ENCODE data around the gene TMEM266. TPM values are rescaled to one million over a fixed set of nuclear protein-coding genes. Genes with fewer than 3 reads are reported as not detected.

The TMEM266 gene
- total and polyA plus RNA-seq, 10 donors = 0.61 to 1.8 (median 1.4) TPM

DNA sequence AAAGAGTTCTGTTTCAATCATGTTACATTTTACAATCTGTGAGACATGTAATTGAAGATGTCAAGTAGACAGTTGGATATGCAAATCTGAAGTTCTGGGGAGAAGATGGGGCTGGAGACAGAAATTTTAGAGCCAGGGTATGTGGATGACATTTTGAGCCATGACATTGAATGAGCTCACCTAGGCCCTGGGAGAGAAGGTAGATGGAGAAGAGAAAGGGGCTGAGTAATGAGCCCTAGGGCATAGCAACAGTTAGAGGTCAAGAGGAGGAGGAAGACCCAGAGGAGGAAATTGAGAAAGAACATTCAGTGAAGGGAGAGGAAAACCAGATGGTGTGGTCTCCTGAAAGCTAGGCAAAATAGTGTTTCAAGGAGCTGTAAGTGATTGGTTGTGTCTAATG is 15.3 kb downstream of the TMEM266 start:
- intact Hi-C loops (cut with DNase I; ENCODE audit: low total_unique reads) = no loop called here
- TF ChIP-seq, protein P1, sequence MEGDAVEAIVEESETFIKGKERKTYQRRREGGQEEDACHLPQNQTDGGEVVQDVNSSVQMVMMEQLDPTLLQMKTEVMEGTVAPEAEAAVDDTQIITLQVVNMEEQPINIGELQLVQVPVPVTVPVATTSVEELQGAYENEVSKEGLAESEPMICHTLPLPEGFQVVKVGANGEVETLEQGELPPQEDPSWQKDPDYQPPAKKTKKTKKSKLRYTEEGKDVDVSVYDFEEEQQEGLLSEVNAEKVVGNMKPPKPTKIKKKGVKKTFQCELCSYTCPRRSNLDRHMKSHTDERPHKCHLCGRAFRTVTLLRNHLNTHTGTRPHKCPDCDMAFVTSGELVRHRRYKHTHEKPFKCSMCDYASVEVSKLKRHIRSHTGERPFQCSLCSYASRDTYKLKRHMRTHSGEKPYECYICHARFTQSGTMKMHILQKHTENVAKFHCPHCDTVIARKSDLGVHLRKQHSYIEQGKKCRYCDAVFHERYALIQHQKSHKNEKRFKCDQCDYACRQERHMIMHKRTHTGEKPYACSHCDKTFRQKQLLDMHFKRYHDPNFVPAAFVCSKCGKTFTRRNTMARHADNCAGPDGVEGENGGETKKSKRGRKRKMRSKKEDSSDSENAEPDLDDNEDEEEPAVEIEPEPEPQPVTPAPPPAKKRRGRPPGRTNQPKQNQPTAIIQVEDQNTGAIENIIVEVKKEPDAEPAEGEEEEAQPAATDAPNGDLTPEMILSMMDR (IDR thresholded peaks at IDR 0.05 in 8 of 11, conservative IDR thresholded peaks at IDR 0.05 in 3 of 11) = no peak
- TF ChIP-seq POLR2A (IDR thresholded peaks at IDR 0.05) (no peak), POLR2AphosphoS5 (IDR thresholded peaks at IDR 0.05) (no peak)
- peaks cover 0 to 13% (median 7%) of the 10 kb centered on the region in 6 donors for H3K4me1 ChIP-seq
- no peaks in the 10 kb centered on the region for H3K36me3 ChIP-seq
- no peaks in the 10 kb centered on the region for H3K9me3 ChIP-seq
- H3K27ac ChIP-seq = no peak overlapping the region
- no peak overlapping the region for H3K4me3 ChIP-seq
- H3K27me3 ChIP-seq (replicated peaks in 1 of 7) = no peaks in the 10 kb centered on the region
- no peak for DNase-seq

DNA sequence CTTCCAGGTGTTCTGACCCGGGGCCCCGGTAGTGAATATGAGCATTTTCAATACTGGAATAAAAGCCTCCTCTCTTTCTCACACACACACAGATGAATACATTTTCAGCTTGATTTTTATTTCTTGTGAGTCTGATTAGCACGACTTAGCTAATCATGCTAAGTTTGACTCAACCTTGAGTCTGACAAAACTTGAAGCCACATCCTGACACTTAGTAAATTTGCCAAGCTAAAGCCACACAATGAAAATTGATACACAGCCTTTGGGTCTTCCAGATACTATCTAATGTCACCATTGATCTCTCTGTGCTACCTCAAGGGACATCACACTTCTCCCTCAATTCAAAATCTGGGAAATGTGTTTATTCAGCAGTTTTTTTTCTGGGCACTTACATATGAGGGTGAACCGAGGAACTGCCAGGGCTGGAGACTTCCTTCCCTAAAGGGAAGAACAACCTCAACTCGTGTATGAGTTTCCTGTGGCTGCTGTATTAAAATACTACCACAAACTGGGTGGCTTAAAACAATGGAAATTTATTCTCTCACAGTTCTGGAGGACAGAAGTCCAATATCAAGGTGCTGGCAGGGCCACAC is 18.6 kb downstream of the TMEM266 start:
- intact Hi-C loops (cut with DNase I; ENCODE audit: low total_unique reads) = no loop called here
- TF ChIP-seq, protein P1 (IDR thresholded peaks at IDR 0.05 in 8 of 11, conservative IDR thresholded peaks at IDR 0.05 in 3 of 11) = no peak
- TF ChIP-seq POLR2A (IDR thresholded peaks at IDR 0.05) (no peak), POLR2AphosphoS5 (IDR thresholded peaks at IDR 0.05) (no peak)
- Histone ChIP-seq H3K27ac (peak overlapping the region in 2 of 8 donors; percentile 8 to 30), H3K4me3 (no peak overlapping the region), H3K27me3 (replicated peaks in 1 of 7) (no peaks in the 10 kb centered on the region), H3K4me1 (peaks cover 0 to 13% (median 7%) of the 10 kb centered on the region in 6 donors), H3K36me3 (no peaks in the 10 kb centered on the region), H3K9me3 (no peaks in the 10 kb centered on the region)
- 44 to 49% (median 47%) methylated on average over 5 of the region's 5 CpGs for WGBS, 5 donors
- DNase-seq = no peak

DNA sequence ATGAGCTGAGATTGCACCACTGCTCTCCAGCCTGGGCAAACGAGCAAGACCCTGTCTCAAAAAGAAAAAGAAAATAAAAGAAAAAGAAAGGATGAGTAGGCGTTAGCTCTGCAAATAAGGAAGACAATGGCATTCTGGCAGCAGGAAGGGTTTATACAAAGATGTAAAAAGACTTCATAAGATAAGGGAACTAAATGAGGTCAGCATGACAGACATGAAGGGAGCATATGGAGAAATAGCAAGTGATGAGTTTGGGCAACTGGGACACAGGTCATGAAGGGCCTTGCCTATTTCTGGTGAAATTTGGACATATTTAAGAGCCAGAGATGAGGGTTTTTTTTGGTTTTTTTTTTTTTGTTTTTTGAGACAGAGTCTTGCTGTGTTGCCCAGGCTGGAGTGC is 24.5 kb downstream of the TMEM266 start:
- DNase-seq = no peak
- no peaks in the 10 kb centered on the region for H3K4me1 ChIP-seq
- no peaks in the 10 kb centered on the region for H3K27me3 ChIP-seq (replicated peaks in 1 of 7)
- no peaks in the 10 kb centered on the region for H3K9me3 ChIP-seq
- no peaks in the 10 kb centered on the region for H3K36me3 ChIP-seq
- intact Hi-C loops (cut with DNase I; ENCODE audit: low total_unique reads) = no loop called here
- TF ChIP-seq POLR2A (IDR thresholded peaks at IDR 0.05) = no peak
- TF ChIP-seq POLR2AphosphoS5 (IDR thresholded peaks at IDR 0.05) = no peak
- TF ChIP-seq, protein P1 (IDR thresholded peaks at IDR 0.05 in 8 of 11, conservative IDR thresholded peaks at IDR 0.05 in 3 of 11) = no peak
- 68 to 82% (median 71%) methylated on average over 2 of the region's 2 CpGs for WGBS, 5 donors
- H3K4me3 ChIP-seq = no peak overlapping the region
- H3K27ac ChIP-seq = no peak overlapping the region

DNA sequence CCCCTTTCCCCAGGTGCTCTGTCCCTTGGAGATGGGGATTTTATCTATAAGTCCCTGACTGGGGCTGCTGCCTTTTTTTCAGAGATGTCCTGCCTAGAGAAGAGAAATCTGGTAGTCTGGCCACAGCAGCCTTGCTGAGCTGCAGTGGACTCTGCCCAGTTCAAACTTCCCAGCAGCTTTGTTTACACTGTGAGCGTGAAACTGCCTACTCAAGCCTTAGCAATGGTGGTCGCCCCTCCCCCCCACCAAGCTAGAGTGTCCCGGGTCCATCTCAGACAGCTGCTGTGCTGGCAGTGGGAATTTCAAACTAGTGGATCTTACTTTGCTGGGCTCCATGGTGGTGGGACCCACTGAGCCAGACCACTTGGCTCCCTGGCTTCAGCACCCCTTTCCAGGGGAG is 38.9 kb downstream of the TMEM266 start:
- Histone ChIP-seq H3K9me3 (no peaks in the 10 kb centered on the region), H3K36me3 (no peaks in the 10 kb centered on the region), H3K4me3 (no peak overlapping the region), H3K4me1 (no peaks in the 10 kb centered on the region), H3K27ac (no peak overlapping the region), H3K27me3 (replicated peaks in 1 of 7) (peaks cover 0 to 47% (median 0%) of the 10 kb centered on the region in 7 donors)
- DNase-seq = no peak
- TF ChIP-seq POLR2A (IDR thresholded peaks at IDR 0.05) (no peak), POLR2AphosphoS5 (IDR thresholded peaks at IDR 0.05) (no peak)
- TF ChIP-seq, protein P1 (IDR thresholded peaks at IDR 0.05 in 8 of 11, conservative IDR thresholded peaks at IDR 0.05 in 3 of 11) = no peak
- 46 to 60% (median 51%) methylated on average over 2 to 3 of the region's 3 CpGs for WGBS, 5 donors
- intact Hi-C loops (cut with DNase I; ENCODE audit: low total_unique reads) = no loop called here

All from spleen (tissue), 11 donors.